Posterior vena cava (tissue), 2 donors: ENCODE measurements around the gene C10orf120. TPM values are rescaled to one million over a fixed set of nuclear protein-coding genes. Genes with fewer than 3 reads are reported as not detected.

ENCODE experiments used
- DNase-seq: peaks from one replicate; pipeline ENCODE4 v3.0.0-alpha.2; 2020; ENCODE audit warnings: low spot score
- intact Hi-C, 2 donors: fragments of 100-400 bp; cut with DNase I; formaldehyde crosslinking; loops; one replicate each; pipeline versions ENCODE4 v1.14.1 to v1.14.2; 2022 to 2023
- long read RNA-seq, 2 donors: library from polyadenylated mRNA; unstranded; transcript quantifications; one replicate each; pipeline ENCODE4 v2.0.0, GENCODE V29; 2020 to 2021
- total RNA-seq, 2 donors: library from RNA; stranded (reverse); fragmentation: NEBNext Ultra II Directional; extraction: Animal tissue kit (Norgen Biotek cat#: 25700); gene quantifications; one replicate each; pipeline ENCODE4 v1.2.1, GENCODE V29; 2021
- donor health status: DM: yes; HTN: yes; CAD: no.
- donor health status: DM: yes; HTN: yes; CAD: no.

C10orf120 gene
- total RNA-seq, result not detected
- long read RNA-seq, donor 1, result 0 reads
- long read RNA-seq, donor 2, result 0 reads

GRCh38 chr10:122699796-122700455 is at the start of gene C10orf120:
C10orf120 (minus strand) TSS chr10:122699846; CDS start chr10:122699790, 56 bp downstream.
- intact Hi-C loops, result no loop called here
- no peak for DNase-seq

- no peak for DNase-seq
- intact Hi-C loops, result no loop called here
These were observed 48.9 kb upstream of the C10orf120 start for GRCh38 chr10:122748496-122748895.

- DNase-seq, result no peak
- intact Hi-C loops, result no loop called here
These were observed 46.8 kb upstream of the C10orf120 start for GRCh38 chr10:122746408-122746807.

GRCh38 chr10:122744257-122744656 is 44.6 kb upstream of the C10orf120 start:
- intact Hi-C loops, result no loop called here
- DNase-seq, result no peak

- DNase-seq, result no peak
- intact Hi-C loops, result no loop called here
These were observed 41.0 kb upstream of the C10orf120 start for GRCh38 chr10:122740640-122741039.

- DNase-seq, result no peak
- intact Hi-C loops, result no loop called here
These were observed 38.4 kb upstream of the C10orf120 start for GRCh38 chr10:122738031-122738430.

- DNase-seq, result no peak
These were observed 34.5 kb upstream of the C10orf120 start for GRCh38 chr10:122733931-122734665.

GRCh38 chr10:122733443-122733842 is 33.8 kb upstream of the C10orf120 start:
- intact Hi-C loops, result no loop called here
- DNase-seq, result no peak

More at GRCh38 chr10:122733931-122734665, 34.5 kb upstream of the C10orf120 start:
- intact Hi-C loops, result no loop called here

GRCh38 chr10:122730238-122730637 is 30.6 kb upstream of the C10orf120 start:
- DNase-seq, result no peak
- intact Hi-C loops, result no loop called here

- DNase-seq, result no peak
- intact Hi-C loops, result no loop called here
These were observed 29.5 kb upstream of the C10orf120 start for GRCh38 chr10:122729126-122729525.

- DNase-seq, result no peak
- intact Hi-C loops, result no loop called here
These were observed 27.8 kb upstream of the C10orf120 start for GRCh38 chr10:122727426-122727825.

GRCh38 chr10:122725768-122726167 is 26.1 kb upstream of the C10orf120 start:
- DNase-seq, result no peak

GRCh38 chr10:122725006-122725405 is 25.4 kb upstream of the C10orf120 start:
- intact Hi-C loops, result no loop called here
- DNase-seq, result no peak

More at GRCh38 chr10:122725768-122726167, 26.1 kb upstream of the C10orf120 start:
- intact Hi-C loops, result no loop called here

- no peak for DNase-seq
- intact Hi-C loops, result no loop called here
These were observed 21.5 kb upstream of the C10orf120 start for GRCh38 chr10:122721111-122721510.

GRCh38 chr10:122716025-122716424 is 16.4 kb upstream of the C10orf120 start:
- DNase-seq, result no peak
- intact Hi-C loops, result no loop called here

GRCh38 chr10:122715576-122715975 is 15.9 kb upstream of the C10orf120 start:
- DNase-seq, result no peak
- intact Hi-C loops, result no loop called here

GRCh38 chr10:122713091-122713885 is 13.6 kb upstream of the C10orf120 start:
- DNase-seq, result no peak
- intact Hi-C loops, result no loop called here

- no peak for DNase-seq
- intact Hi-C loops, result no loop called here
These were observed 10.9 kb upstream of the C10orf120 start for GRCh38 chr10:122710576-122710975.

GRCh38 chr10:122709971-122710370 is 10.3 kb upstream of the C10orf120 start:
- intact Hi-C loops, result no loop called here
- DNase-seq, result no peak

GRCh38 chr10:122707535-122707934 is 7.9 kb upstream of the C10orf120 start:
- no peak for DNase-seq
- intact Hi-C loops, result no loop called here
